HL-60/S4 treated with phorbol 12-myristate 13-acetate at 8.2 ng/mL for 4 days and 3 days (cell line): ENCODE results near the gene SLC22A23.

Experiments
- in situ Hi-C: fragments of 300-500 bp; cut with MboI; formaldehyde crosslinking; loops from 2 replicates; pipeline ENCODE4 v1.15.0; 2022; ENCODE audit warnings: low sequenced_read_pairs

The SLC22A23 gene

DNA sequence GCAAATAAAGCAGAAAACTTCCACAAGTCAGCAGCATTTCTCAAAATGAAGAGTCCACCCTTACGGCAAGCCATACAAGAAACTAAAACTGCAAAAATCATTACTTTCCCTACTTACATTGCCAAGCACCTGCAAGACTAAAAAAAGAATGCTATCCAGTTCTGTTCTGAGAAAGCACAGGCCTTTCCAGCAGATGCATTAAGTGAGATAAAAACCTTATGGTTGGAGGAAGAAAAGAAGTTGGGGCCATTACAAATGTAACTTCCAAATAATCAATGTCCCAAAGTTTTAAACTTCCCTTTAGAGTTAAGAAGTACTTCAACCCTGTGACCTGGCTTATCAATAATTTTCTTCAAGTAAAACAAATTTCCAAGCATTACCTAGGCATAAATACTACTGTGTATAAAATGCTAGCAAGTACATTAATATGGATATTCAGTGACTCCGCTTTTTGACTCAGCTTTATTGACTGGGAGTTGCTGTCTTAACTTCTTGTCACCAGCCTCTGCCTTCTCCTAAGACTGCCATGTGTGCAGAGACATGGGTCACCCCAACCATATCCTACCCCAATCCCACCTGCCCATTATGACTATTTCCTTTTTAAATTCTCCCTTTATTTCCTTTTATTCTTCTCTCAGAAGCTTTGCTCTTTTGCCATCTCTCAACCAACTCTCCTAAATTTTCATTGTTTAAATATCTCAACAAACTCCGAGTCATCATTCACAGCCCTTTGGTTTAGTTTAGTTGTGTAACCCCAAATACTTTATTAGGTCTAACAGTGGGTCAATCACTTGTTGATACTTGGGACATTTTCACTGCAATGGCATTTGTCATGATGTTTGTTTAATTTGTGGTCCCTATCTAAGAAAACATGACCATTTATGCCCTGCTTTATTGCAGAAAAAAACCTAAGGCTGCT, 49.7 kb downstream of the SLC22A23 start:
- in situ Hi-C loops, result no loop called here

DNA sequence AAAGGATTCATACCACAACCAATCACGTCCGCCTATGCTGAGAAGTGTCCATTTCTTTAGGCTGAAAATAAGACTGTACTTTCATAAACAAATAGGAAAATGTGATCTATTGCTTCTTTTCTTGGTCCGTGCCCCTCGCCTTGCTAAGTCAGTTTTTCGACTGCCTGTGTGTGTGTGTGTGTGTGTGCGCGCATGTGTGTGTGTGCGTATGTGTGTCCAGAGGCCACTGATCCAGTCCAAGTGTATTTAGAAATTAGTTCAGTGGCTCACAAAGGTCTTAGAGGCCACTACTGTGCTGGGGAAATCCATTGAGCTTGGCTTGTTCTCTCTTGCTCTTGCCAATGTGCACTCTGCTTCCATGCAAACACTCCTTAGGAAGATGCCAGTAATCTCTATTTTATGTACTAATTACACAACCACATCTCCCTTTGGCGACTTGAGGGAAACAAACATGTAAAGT, 50.5 kb downstream of the SLC22A23 start:
- in situ Hi-C loops, result no loop called here

DNA sequence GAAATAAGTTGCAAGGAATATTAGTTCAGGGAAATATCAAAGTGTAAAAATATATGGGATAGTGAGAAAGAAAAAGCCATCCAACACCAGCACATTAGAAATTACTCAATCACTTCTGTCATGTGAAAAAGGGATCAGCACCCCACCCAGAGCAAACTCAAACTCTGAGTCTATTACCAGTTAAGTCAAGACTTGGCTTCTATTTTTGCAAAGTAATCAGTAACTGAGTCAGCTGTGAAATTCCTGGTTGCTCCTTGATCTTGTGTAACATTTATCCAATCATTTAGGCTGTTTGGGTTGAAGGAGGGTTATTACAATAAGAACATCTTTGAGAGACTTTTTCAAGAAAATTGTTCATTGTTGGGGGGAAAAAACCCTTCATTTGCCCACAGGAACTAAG, 51.2 kb downstream of the SLC22A23 start:
- in situ Hi-C loops, result no loop called here

DNA sequence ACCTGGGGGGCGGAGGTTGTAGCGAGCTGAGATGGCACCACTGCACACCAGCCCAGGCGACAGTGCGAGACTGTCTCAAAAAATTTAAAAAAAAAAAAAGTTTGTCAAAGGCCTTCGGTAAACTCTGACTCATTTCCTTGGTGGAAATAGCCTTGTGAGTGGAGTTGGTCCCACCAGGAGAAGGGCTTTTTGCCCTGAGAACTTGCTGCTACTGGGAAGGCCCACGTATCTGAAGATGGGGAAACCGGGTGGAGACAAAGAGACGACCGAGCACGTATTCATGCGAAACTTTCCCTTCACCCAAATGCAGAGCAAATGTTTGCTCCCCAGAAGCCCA, 51.7 kb downstream of the SLC22A23 start:
- in situ Hi-C loops, result no loop called here

DNA sequence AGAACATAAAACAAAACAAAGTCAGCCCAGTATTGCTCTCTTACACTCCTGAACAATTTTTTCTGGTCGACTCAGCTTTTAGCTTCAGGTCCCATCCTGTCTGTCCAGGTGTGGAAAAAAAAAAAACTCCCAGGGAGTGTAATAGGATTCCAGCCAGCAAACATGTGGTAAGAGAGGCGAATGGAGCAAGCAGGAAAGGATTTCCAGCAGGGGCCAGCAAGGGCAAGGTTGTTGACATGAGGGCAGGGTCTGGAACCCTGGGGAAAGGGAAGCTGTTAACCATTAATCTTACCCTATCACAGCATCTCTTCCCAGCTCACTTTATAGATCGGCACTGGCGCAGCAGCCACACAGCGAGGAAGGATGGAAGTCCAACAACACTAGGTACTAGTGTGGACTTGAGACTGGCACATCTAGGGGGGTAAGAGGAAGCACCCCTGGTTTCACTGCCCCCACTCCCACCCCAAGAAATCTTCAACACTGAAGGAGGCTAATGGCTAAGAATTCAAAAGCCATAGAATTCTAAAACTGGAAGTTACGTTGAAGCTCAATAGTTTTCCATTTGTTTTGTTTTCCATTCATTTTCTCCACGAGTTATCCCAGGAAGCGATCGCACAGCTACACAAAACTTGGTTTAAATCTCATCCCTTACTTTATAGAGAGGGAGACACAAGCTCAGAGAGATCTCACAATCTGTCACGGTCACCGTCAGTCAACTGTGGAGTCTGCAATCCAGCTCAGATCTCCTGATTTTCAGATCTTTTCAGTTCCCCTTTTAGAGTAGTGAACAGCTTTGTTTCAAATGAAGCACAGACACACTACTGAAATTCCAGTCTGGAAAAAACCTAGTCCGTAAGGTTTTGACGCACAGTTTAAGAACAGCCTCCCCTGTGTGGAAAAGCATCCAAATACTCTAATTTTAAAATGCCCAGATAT, 53.3 kb downstream of the SLC22A23 start:
- in situ Hi-C loops, result no loop called here

DNA sequence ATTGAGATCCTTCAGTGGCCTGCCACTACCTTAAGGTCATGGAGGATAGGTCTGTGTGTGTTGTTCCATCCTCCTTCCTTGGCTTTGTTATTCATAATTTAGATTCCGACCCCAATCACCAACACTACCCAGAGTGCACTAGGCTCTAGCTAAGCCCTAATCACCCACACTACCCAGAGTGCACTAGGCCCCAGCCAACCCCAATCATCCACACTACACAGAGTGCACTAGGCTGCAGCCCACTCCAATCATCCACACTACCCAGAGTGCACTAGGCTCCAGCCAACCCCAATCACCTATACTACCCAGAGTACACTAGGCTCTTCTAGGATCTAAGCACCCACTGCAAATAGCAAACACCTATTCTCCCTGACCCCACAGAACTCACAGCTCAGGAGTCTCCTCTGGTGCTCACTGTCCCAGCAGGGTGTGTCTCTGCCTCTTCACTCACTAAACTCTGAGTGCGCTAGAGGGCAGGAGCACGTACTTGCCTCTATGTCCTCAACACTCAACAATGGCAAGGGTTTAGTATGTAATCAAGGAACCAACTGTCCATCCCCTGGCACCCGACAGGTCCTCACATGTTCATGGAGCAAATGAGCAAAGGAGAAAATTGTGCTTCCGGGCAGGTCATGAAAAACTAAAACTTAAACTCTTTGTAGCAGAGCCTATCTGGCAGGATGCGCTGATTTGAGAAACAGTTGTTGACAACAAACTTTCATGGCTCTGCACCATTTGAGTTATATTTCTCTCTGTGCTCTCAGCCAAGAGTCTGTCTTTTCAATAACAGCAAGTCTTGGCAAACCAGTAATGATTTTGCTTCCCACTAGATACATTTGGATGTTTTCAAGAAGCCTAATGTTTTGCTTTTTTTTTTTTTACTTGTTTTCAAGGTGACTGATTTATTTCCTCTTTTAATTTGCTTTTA, 54.3 kb downstream of the SLC22A23 start:
- in situ Hi-C loops, result no loop called here

DNA sequence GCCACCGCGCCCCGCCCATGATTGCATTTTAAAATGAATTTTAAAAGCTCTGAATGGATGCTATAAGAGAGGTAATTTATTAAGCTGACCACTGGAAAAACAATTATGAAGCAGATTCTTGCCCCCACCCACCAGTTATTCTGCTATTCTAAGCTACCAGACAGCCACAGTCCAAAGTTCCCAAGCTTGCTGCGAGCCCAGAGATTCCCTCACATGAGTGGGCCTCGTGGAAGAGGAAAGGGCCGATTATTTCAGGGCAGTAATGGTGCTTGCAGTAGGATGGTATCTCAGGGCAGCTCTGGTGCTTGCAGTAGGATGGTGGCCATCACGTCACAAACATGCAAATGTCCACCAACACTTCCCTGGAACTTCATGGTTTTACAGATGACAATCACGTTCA, 56.7 kb downstream of the SLC22A23 start:
- in situ Hi-C loops, result no loop called here

DNA sequence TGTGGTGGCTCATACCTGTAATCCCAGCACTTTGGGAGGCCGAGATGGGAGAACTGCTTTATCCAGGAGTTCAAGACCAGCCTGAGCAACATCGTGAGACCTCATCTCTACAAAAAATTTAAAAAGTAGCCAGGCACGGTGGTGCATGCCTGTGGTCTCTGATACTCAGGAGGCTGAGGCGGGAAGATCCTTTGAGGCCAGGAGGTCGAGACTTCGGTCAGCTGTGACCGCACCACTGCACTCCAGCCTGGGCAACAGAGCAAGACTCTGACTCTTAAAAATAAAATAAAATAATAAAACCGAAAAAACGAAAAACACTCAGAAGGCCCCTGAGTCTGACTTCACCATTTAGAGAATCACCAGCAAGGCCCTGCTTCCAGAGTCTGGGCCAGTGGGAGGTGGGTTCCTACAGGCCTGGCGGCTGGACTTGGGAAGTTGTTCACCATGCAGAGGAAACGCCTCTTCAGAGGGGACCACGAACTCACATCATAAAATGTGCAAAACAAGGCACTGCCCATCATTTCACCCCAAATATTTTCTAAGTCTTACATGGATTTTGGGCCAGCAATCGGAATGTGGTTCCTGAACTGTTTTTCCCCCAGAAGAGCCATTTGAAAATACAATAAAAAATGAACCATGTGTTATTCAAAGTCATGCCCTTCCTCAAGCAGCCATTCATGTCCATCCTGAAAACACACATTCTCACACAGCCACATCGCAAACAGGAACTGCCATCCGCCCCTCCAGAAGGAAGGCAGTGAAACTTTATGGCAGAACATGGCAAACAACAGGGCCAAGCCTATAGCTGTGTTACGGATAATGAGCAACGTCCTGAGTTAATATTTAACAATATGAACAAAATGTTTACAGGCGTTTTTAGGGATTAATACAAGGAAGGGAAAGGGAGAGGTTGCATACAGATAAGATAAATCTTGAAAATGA, 57.8 kb downstream of the SLC22A23 start:
- in situ Hi-C loops, result no loop called here

DNA sequence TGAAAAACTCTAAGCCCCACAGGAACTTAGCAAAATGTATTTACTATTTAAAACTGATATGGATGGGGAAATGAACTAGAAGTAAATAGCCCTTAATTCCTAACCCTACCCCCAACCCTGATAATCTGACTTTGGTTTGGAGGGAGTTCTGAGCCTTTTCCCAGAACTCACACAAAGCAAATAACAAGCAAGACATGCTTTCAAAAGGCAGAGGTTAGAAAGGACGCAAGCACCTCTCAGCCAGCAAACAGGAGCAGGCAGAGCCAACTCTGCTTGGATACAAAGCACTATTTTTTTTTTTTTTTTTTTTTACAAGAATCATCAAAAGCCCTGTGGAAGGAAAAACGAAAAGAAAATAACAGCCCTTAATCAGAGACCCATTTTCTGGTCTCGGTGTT, 58.7 kb downstream of the SLC22A23 start:
- in situ Hi-C loops, result no loop called here

DNA sequence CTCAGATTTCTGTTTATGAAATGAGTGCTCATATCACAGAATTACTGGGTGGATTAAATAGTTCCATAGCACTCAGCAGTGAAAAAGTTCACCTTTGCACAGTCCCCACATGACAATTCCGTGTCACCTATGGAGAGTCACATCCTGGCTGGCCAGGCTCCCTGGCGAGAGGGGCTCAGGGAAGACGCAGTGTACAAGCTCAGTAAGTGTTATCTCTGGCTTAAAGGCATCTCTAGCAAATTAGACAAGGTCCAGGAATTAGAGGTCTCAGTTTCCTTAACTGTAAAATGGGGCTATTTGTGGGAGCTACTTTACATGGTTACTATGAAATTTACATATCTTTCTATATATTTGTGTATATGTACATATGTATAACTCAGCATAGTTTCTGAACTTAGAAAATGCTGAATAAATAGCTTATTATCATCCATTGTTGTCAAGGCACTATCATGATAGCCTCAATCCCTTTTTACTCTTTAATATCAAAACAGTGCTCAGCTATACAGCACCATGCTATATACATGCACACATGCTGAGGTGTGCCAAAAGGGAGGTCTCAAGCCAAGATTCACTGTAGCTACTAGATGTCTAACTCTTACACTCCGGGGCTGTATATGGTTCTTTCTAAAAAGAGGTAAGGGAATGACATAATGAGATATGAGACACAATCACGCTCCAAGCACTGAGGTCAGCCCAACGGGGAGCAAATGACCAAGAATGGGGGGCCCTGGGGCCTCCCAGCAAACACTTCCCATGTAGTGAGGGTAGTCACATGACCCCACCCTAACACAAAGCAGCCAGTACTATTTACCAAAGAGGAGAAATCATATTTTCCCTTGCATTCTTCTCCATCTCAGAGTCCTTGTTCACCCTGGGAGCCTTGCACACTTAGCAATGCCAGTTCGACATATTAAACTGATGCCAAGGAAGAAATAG, 59.4 kb downstream of the SLC22A23 start:
- in situ Hi-C loops, result no loop called here

DNA sequence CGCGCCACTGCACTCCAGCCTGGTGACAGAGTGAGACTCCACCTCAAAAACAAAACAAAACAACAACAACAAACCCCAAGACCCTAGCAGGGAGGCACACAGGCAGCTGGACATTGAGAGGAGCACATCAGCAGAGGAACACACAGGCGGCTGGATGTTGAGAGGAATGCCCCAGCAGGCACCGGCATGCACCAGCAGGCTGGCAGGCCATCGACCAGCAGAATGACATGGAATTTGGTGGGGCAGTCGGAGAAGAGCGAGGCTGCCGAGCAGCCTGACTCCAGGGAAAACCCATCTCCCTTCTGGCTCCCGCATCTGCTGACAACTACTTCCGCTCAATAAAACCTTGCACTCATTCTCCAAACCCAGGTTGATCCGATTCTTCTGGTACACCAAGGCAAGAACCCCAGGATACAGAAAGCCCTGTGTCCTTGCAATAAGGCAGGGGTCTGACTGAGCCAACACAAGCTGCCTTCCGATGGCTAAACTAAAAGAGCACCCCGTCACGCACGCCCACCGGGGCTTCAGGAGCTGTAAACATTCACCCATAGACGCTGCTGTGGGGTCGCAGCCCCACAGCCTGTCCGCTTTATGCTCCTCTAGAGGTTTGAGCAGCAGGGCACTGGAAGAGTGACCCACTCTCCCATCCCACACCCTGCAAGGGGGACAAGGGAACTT, 60.2 kb downstream of the SLC22A23 start:
- in situ Hi-C loops, result no loop called here

DNA sequence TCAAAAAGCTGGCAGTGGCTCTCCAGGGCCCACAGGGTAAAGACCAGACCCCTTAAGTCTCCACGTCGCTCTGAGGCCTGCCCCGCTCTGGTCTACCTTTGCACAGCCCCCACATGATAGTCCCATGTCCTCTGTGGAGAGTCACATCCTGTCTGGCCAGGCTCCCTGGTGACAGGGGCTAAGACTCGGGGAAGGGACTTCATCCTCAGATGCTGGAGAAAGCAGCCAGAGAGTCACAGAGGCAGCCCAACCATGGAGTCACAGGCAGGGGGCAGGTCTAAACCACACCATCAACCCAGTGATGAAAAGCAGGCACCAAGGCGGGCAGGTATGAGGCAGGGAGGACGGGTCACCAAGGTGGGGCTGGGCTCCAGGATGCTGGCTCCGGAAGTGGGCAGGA, 62.2 kb downstream of the SLC22A23 start:
- in situ Hi-C loops, result no loop called here

DNA sequence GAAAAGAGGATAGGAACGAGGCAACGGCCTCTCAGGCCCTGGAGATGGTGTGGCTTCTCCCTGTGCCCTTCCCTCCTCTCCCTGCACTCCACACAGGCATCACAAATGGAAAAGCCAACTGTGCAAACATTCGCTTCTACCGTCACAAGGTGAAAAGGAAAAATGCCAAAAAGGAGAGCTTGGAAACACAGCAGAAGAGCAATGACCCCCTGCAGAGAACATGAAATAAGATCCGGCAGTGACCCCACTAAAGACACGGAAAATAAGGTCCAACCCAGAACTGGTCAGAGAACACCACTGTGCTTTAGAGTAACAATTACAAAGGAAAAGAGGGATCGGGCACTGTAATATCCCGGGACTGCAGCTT, 63.0 kb downstream of the SLC22A23 start:
- in situ Hi-C loops, result no loop called here

DNA sequence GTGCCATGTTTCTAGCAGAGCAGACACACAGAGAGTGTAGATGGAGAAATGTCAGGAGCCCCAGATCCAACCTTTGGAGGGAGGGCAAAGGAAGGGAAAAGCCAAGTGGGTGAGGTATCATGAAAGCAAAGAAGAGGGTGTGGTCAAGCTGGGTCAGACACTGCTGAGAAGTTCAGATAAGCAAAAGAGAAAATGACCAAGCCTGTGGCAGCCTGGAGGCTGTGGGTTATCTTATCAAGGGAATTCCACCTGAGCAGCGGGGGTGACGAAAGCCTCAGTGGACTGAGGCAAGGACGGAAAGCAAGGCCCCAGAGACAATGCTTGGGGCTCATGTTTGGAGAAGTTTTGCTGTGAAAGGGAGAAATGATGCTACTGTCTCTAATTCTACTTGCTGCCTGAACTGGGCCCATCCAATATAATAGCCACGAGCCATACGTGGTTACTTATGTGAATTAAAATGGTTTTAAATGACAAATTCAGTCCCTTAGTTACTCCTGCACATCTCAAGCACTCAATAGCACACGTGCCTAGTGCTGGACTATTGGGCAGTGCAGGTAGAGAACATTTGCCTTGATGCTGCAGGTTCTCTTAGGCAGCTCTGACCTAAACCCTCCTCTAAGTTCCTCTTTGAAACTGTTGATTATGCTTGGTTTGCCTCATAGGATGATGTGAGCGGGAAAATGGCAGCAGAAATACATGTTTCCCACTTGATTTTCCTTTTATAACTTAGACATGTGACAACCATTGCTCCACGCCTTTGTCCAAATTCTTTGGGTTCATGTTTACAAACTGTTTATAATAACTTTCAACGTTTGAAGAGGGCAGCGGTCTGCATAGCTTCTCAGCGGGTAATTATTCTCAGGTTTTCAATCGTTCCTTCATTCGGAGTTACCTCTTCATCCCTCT, 63.7 kb downstream of the SLC22A23 start:
- in situ Hi-C loops, result no loop called here

DNA sequence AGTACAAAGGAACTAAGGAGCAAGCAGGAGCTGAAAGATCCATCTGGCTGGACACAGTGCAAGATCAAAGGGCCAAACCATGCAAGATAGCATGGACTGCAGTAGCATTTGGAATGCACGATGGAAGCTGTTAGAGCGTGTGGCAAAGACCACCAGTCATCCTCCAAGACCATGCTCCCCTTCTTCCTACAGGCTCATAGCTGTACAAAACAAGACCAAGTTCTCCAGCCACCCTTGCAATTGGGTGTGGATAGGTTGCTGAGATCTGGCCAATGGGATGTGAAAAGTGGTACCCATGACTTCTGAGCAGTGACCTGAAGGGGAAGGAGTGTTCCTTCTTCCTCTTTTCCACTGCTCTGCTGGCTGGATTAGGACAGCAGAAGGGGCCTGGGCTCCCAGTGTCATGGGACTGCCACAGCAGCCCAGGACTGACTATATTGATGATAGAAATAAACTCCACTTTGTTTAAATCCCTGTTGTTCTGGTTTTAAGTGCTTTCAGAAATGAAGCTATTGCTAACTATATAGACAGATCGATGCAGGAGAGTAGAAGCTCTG, 64.9 kb downstream of the SLC22A23 start:
- in situ Hi-C loops, result no loop called here

DNA sequence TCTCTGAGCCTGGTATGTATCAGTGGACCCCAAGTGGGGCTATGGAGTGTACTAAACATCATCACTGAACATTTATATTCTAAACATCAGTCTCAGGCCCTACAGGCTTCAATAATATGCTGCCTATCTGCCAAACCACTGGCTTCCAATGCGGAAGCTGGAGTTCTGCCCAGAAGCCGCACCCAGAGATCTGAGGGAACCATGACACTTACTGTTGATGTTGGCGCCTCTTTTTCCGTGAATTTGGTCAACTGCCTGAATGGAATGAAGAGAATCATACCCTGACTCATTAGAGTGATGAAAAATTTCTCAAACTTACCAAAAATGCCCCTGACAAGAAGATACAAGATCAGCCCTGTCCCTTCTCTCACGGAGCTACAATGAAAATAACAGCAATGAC, 66.2 kb downstream of the SLC22A23 start:
- in situ Hi-C loops, result no loop called here
